ENCODE data around the gene SRSF8.

Gene SRSF8

GRCh38 chr11:95091663-95092180, 25.0 kb downstream of the SRSF8 start:
- DNase-seq (ENCODE audit: extremely low spot score): no peak
- TF ChIP-seq CTCF (IDR thresholded peaks at IDR 0.05; ENCODE audit: control extremely low read depth, extremely low read depth, low read depth, missing control alignments): no peak
- POLR2A ChIA-PET: no interaction called here
- CTCF ChIA-PET: interaction anchor here (1.1 to 13.5 kb wide), 8 partner anchors 11 to 614 kb away, joined by 3 to 306 read pairs (median 5); partner anchors contain the start of gene SRSF8

DNA sequence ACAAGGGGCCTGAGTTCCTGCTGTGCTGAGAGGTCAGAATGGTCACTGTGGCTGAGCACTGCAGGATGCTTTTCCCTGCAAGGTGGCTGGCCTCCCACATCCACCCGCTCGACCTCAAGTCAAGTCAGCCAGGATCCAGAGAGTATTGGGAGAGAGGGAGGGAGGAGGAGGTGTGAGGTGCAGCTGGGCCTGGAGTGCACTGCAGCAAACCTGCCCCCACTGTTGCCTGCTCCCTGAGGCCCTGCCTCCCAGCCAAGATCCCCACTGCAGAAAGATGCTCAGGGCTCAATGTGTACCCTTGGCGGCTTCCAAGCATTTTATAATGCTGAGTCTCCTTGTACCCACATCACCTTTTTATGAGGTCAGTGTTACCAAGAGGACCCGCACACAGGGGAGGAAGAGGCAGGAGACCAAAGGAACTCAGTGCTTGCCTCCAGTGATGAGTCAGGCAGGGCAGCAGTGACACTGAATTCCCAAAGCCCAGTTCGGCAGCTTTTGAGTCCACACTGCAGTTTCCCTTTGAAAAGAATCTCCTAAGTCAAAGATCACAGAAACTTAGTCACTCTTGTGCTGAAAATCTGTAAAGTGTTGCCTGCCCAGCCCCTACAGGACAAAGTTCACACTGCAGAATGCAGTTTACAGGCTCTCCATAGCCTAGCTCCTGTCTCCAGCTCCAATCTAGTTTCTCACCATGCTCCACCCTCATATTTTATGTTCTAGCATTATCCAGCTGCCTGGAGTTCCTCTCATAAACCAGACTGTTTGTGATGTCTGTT, 26.0 kb downstream of the SRSF8 start:
- ChIA-PET CTCF (interaction anchor here (0.8 to 13.5 kb wide), 18 partner anchors 10 to 669 kb away, joined by 3 to 306 read pairs (median 4); partner anchors contain the start of gene SRSF8), POLR2A (interaction anchor here (1.9 kb wide), 1 partner anchor 24 kb away, joined by 4 read pairs; no protein-coding TSS in a partner anchor)
- TF ChIP-seq CTCF (IDR thresholded peaks at IDR 0.05; ENCODE audit: control extremely low read depth, extremely low read depth, low read depth, missing control alignments): peak; percentile 38
- peak; percentile 33 for DNase-seq (ENCODE audit: extremely low spot score)

GRCh38 chr11:95093548-95093947, 26.8 kb downstream of the SRSF8 start:
- TF ChIP-seq CTCF (IDR thresholded peaks at IDR 0.05; ENCODE audit: control extremely low read depth, extremely low read depth, low read depth, missing control alignments): no peak
- CTCF ChIA-PET: interaction anchor here (0.8 to 13.5 kb wide), 18 partner anchors 9 to 668 kb away, joined by 3 to 306 read pairs (median 4); partner anchors contain the start of gene SRSF8
- no peak for DNase-seq (ENCODE audit: extremely low spot score)
- POLR2A ChIA-PET: interaction anchor here (1.9 kb wide), 1 partner anchor 25 kb away, joined by 4 read pairs; no protein-coding TSS in a partner anchor

GRCh38 chr11:95095858-95096587, 29.3 kb downstream of the SRSF8 start:
- peak; percentile 61 for DNase-seq (ENCODE audit: extremely low spot score)
- ChIA-PET POLR2A (no interaction called here), CTCF (interaction anchor here (1.1 to 13.5 kb wide), 3 partner anchors 20 to 41 kb away, joined by 3 to 306 read pairs (median 4); partner anchors contain the start of gene SRSF8)
- TF ChIP-seq CTCF (IDR thresholded peaks at IDR 0.05; ENCODE audit: control extremely low read depth, extremely low read depth, low read depth, missing control alignments): no peak

DNA sequence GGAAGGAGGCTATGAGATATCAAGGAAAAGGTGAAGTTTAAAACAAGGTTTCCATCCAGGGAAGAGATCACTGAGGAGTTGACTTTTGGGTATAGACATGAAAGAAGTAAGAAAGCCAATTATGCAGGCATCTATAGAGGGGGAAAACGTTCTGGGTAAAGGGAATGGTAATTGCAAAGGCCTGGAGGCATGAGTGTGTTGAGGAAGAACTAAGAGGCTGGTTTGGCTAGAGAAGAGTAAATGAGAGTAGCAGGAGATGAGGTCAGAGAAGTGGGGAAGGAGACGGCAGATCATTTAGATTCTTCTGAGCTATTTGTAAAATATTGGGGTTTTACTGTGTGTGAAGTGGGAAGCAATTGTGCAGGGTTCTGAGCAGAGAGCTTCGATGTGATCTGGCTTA, 30.5 kb downstream of the SRSF8 start:
- ChIA-PET POLR2A (no interaction called here), CTCF (interaction anchor here (1.1 to 13.5 kb wide), 5 partner anchors 8 to 55 kb away, joined by 3 to 306 read pairs (median 4); partner anchors contain the start of genes ENDOD1 and SRSF8)

More for the DNA sequence above, 30.5 kb downstream of the SRSF8 start:
- TF ChIP-seq CTCF (IDR thresholded peaks at IDR 0.05; ENCODE audit: control extremely low read depth, extremely low read depth, low read depth, missing control alignments): no peak
- no peak for DNase-seq (ENCODE audit: extremely low spot score)

Data from GM10248 (cell line).